ENCODE results near the gene SSH2. TPM values are rescaled to one million over a fixed set of nuclear protein-coding genes. Genes with fewer than 3 reads are reported as not detected.
"Not testable (repeated sequence)": the region's sequence is repeated elsewhere in the genome, so short reads cannot be mapped to it uniquely, and the experiment has no call there.

Gene SSH2
- total and polyA plus RNA-seq, 7 donors: 18.3 to 35.1 (median 26.5) TPM

DNA sequence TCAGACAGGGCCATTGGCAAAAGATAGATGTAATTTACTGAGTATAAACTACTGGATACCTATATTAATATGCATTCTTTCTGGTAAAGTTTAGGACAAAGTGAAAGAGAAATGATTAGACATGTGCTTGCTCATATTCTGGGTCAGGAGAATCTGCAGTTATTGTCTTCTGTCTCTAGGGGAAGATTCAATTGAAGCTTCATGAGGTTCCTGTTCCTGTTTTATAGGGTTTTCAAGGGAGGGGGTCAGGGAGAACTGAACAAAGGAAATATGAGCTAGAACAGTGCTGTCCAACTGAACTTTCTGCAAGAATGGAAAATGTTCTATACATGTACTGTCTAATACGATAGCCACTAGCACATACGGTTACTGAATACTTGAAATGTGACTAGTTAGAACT lies 248.0 kb downstream of the SSH2 start:
- intact Hi-C loops (cut with DNase I): no loop called here
- 74 to 85% methylated on average over 2 of the region's 2 CpGs for WGBS, 2 donors
- Histone ChIP-seq H3K27ac (peak overlapping the region in 3 of 4 donors; percentile 17 to 38 (median 37)), H3K4me3 (no peak overlapping the region), H3K4me1 (peaks cover 0 to 23% (median 11%) of the 10 kb centered on the region in 4 donors), H3K27me3 (no peaks in the 10 kb centered on the region), H3K36me3 (peaks cover 0 to 13% (median 0%) of the 10 kb centered on the region in 4 donors), H3K9me3 (no peaks in the 10 kb centered on the region)
- DNase-seq: no peak
- TF ChIP-seq POLR2AphosphoS5 (IDR thresholded peaks at IDR 0.05) (no peak), POLR2A (IDR thresholded peaks at IDR 0.05) (no peak), EP300 (IDR thresholded peaks at IDR 0.05) (no peak)
- TF ChIP-seq, protein P1, sequence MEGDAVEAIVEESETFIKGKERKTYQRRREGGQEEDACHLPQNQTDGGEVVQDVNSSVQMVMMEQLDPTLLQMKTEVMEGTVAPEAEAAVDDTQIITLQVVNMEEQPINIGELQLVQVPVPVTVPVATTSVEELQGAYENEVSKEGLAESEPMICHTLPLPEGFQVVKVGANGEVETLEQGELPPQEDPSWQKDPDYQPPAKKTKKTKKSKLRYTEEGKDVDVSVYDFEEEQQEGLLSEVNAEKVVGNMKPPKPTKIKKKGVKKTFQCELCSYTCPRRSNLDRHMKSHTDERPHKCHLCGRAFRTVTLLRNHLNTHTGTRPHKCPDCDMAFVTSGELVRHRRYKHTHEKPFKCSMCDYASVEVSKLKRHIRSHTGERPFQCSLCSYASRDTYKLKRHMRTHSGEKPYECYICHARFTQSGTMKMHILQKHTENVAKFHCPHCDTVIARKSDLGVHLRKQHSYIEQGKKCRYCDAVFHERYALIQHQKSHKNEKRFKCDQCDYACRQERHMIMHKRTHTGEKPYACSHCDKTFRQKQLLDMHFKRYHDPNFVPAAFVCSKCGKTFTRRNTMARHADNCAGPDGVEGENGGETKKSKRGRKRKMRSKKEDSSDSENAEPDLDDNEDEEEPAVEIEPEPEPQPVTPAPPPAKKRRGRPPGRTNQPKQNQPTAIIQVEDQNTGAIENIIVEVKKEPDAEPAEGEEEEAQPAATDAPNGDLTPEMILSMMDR (IDR thresholded peaks at IDR 0.05): no peak

DNA sequence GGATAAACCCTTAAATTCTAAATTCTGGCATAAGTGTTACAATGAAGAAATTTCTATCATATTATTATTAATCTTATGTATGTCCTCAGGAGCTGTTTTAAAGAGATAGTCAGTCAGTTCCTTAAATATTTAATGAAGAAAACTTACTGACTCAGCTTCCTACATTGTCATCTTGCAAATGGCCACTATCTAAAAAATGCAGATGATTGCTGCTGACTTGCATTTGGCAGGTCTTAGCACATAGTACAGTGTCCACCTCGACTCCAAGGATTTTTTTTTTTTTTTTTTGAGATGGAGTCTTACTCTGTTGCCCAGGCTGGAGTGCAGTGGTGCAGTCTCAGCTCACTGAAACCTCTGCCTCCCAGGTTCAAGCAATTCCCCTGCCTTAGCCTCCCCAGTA lies 252.2 kb downstream of the SSH2 start:
- 80 to 82% methylated on average over 1 of the region's 1 CpG for WGBS, 2 donors
- Histone ChIP-seq H3K4me3 (no peak overlapping the region), H3K27me3 (no peaks in the 10 kb centered on the region), H3K9me3 (no peaks in the 10 kb centered on the region), H3K4me1 (peaks cover 0 to 22% (median 10%) of the 10 kb centered on the region in 4 donors), H3K36me3 (peaks cover 0 to 15% (median 0%) of the 10 kb centered on the region in 4 donors), H3K27ac (peak overlapping the region; percentile 37 to 69 (median 56))
- intact Hi-C loops (cut with DNase I): no loop called here
- DNase-seq: no peak
- TF ChIP-seq EP300 (IDR thresholded peaks at IDR 0.05) (no peak), POLR2AphosphoS5 (IDR thresholded peaks at IDR 0.05) (no peak), POLR2A (IDR thresholded peaks at IDR 0.05) (no peak)
- TF ChIP-seq, protein P1 (IDR thresholded peaks at IDR 0.05): no peak

DNA sequence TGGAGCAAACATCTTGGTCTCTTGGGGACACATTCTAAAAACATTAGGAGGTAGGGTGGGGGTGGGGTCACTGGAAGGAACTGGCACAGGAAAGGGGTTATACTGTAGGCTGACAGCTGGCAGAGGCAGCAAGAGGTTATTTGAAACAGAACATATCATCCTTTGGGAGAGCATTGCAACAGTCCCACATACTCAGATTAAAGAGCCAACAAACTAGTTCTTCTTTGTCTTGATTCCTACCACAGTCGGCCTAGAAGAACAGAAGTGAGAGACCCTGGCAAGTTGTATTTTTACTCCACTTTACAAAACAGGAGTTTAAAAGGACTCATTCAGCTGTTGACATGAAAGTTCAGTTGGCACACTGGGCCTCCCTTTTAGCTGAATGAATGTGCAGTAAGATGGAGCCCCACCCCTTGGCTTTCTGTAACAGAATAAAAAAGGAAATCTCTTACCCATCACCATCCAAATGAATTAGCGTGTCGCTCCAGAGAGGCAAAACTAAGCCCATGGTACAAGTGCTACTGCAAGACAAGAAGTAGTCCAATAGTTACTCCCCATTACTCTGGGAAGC lies 252.7 kb downstream of the SSH2 start:
- peak; percentile 83 for DNase-seq
- Histone ChIP-seq H3K9me3 (no peaks in the 10 kb centered on the region), H3K27ac (peak overlapping the region; percentile 37 to 69 (median 56)), H3K4me1 (peaks cover 0 to 19% (median 9%) of the 10 kb centered on the region in 4 donors), H3K27me3 (no peaks in the 10 kb centered on the region), H3K36me3 (peaks cover 0 to 17% (median 0%) of the 10 kb centered on the region in 4 donors), H3K4me3 (no peak overlapping the region)
- TF ChIP-seq, protein P1 (IDR thresholded peaks at IDR 0.05): no peak
- TF ChIP-seq POLR2AphosphoS5 (IDR thresholded peaks at IDR 0.05): peak in 3 of 4 donors; percentile 56 to 71 (median 59)
- TF ChIP-seq EP300 (IDR thresholded peaks at IDR 0.05): no peak
- TF ChIP-seq POLR2A (IDR thresholded peaks at IDR 0.05): no peak
- intact Hi-C loops (cut with DNase I): no loop called here
- 62 to 89% methylated on average over 3 of the region's 3 CpGs for WGBS, 2 donors

DNA sequence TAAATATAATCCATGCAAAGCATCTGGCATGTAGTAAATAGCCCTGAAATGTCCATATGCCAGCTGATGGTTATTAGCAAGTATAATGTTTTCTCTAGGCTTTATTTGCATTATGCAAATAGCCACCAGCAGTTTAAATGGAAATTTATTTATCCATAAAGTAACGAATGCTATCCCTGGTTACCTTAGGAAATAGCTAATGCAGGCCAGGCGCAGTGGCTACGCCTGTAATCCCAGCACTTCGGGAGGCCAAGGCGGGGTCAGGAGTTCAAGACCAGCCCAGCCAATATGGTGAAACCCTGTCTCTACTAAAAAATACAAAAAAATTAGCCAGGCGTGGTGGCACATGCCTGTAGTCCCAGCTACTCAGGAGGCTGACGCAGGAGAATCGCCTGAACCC lies 254.1 kb downstream of the SSH2 start:
- H3K4me1 ChIP-seq: peaks cover 0 to 15% (median 9%) of the 10 kb centered on the region in 4 donors
- H3K9me3 ChIP-seq; intact Hi-C loops (cut with DNase I); H3K27me3 ChIP-seq; H3K4me3 ChIP-seq; DNase-seq: not testable (repeated sequence)
- H3K36me3 ChIP-seq: peaks cover 0 to 30% (median 5%) of the 10 kb centered on the region in 4 donors
- 96 to 97% methylated on average over 8 of the region's 8 CpGs for WGBS, 2 donors
- H3K27ac ChIP-seq: peak overlapping the region in 1 of 4 donors; percentile 69

DNA sequence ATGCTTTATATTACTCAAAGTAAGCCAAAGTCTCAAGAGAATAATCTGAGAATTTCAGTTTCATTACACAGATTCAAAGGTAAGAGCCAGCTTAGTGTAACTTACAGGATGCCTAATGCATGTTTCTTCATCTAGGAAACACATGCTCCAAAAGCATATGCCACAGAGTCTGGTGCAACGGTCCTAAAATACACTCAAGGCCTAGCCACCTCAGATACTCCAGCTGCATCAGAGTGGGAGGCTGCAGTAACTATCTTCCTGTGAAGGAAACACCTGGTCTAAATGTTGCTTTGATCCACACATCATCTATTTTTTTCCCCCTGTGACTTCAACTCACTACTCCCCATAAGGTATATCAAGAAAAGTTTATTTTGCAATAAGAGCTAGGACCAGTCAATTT lies 255.7 kb downstream of the SSH2 start:
- no peak for DNase-seq
- intact Hi-C loops (cut with DNase I): no loop called here
- H3K4me1 ChIP-seq: peaks cover 0 to 15% (median 9%) of the 10 kb centered on the region in 4 donors
- no peak overlapping the region for H3K27ac ChIP-seq
- WGBS, 2 donors: 40 to 82% methylated on average over 1 of the region's 1 CpG
- H3K4me3 ChIP-seq: no peak overlapping the region
- H3K27me3 ChIP-seq: no peaks in the 10 kb centered on the region
- H3K9me3 ChIP-seq: no peaks in the 10 kb centered on the region
- peaks cover 0 to 44% (median 9%) of the 10 kb centered on the region in 4 donors for H3K36me3 ChIP-seq
- TF ChIP-seq EP300 (IDR thresholded peaks at IDR 0.05) (no peak), POLR2A (IDR thresholded peaks at IDR 0.05) (no peak), POLR2AphosphoS5 (IDR thresholded peaks at IDR 0.05) (no peak)
- TF ChIP-seq, protein P1 (IDR thresholded peaks at IDR 0.05): no peak
